Keratinocyte (primary cell): ENCODE data around the gene IKZF1. TPM values are rescaled to one million over a fixed set of nuclear protein-coding genes. Genes with fewer than 3 reads are reported as not detected.

Source experiments
- DNase-seq: peaks from one replicate; pipeline ENCODE4 v3.0.0-alpha.2; 2011; ENCODE audit warnings: low read depth, missing footprints, low spot score
- FAIRE-seq: peaks from 2 replicates; lab custom pipeline; 2011; peaks lifted over from hg19 to GRCh38; lab: Jason Lieb, UNC
- H2AFZ ChIP-seq: 2 replicates; pipeline ENCODE4 v1.6.0; 2012; ENCODE audit warnings: low read length, control low read depth, inconsistent platforms; ENCODE audit not compliant: control insufficient read depth
- H3K27ac ChIP-seq: 2 replicates; pipeline ENCODE4 v1.5.1; 2011; ENCODE audit warnings: low read length; ENCODE audit not compliant: control insufficient read depth, insufficient read depth
- H3K27me3 ChIP-seq: 3 replicates; pipeline ENCODE4 v1.6.0; 2011; ENCODE audit warnings: low read length; ENCODE audit not compliant: control insufficient read depth, insufficient read depth; ENCODE audit errors: extremely low read depth
- H3K36me3 ChIP-seq, 2 experiments: 2 replicates in 1 of 2; 3 replicates in 1 of 2; pipeline ENCODE4 v1.5.1; 2011; ENCODE audit warnings: low read length in 2 of 2, mild to moderate bottlenecking in 1 of 2; ENCODE audit not compliant: control insufficient read depth in 2 of 2, insufficient read depth in 2 of 2; ENCODE audit errors: extremely low read depth in 1 of 2
- H3K4me1 ChIP-seq: 3 replicates; pipeline ENCODE4 v1.5.1; 2011; ENCODE audit warnings: low read length; ENCODE audit not compliant: control insufficient read depth, insufficient read depth; ENCODE audit errors: extremely low read depth
- H3K4me2 ChIP-seq: 3 replicates; pipeline ENCODE4 v1.6.0; 2011; ENCODE audit warnings: low read depth, low read length; ENCODE audit not compliant: control insufficient read depth, insufficient read depth; ENCODE audit errors: extremely low read depth
- H3K4me3 ChIP-seq, 3 experiments: fragments of 200-600 bp in 1 of 3; sonication (generic) in 1 of 3; 2 replicates in 2 of 3; 3 replicates in 1 of 3; pipeline ENCODE4 v1.5.1; 2011 to 2016; ENCODE audit warnings: low read length in 3 of 3, mild to moderate bottlenecking in 3 of 3, control low read depth in 2 of 3, inconsistent platforms in 1 of 3, low read depth in 1 of 3, mixed read lengths in 1 of 3, mixed run types in 1 of 3, moderate library complexity in 1 of 3; ENCODE audit not compliant: control insufficient read depth in 2 of 3, insufficient read depth in 2 of 3; ENCODE audit errors: extremely low read depth in 1 of 3
- H3K79me2 ChIP-seq: 2 replicates; pipeline ENCODE4 v1.6.0; 2012; ENCODE audit warnings: low read length; ENCODE audit not compliant: control insufficient read depth, insufficient read depth
- H3K9ac ChIP-seq: 3 replicates; pipeline ENCODE4 v1.6.0; 2011; ENCODE audit warnings: low read length; ENCODE audit not compliant: control insufficient read depth, insufficient read depth; ENCODE audit errors: extremely low read depth
- H3K9me1 ChIP-seq: 3 replicates; pipeline ENCODE4 v1.6.0; 2011; ENCODE audit warnings: low read length; ENCODE audit not compliant: control insufficient read depth, insufficient read depth; ENCODE audit errors: extremely low read depth
- H3K9me3 ChIP-seq: 2 replicates; pipeline ENCODE4 v1.5.1; 2012; ENCODE audit warnings: low read depth, low read length; ENCODE audit not compliant: control insufficient read depth
- H4K20me1 ChIP-seq: 3 replicates; pipeline ENCODE4 v1.6.0; 2011; ENCODE audit warnings: low read length; ENCODE audit not compliant: control insufficient read depth, insufficient read depth; ENCODE audit errors: extremely low read depth
- CTCF ChIP-seq, 3 experiments: IDR thresholded peaks in 1 of 3; conservative IDR thresholded peaks in 1 of 3; optimal IDR thresholded peaks in 1 of 3; 2 replicates in 2 of 3; 3 replicates in 1 of 3; pipeline versions ENCODE3 to v1.5.1; 2011; ENCODE audit warnings: low read length in 3 of 3, mild to moderate bottlenecking in 3 of 3, moderate library complexity in 2 of 3, control low read depth in 1 of 3, inconsistent platforms in 1 of 3; ENCODE audit not compliant: insufficient read depth in 2 of 3; ENCODE audit errors: extremely low read depth in 1 of 3
- EZH2 ChIP-seq: IDR thresholded peaks from one replicate; pipeline ENCODE4 v1.6.1; 2012; ENCODE audit warnings: inconsistent platforms, mild to moderate bottlenecking, low read length, moderate library complexity
- dilution Hi-C: fragments of 300-500 bp; cut with MboI; formaldehyde crosslinking; loops from one replicate; pipeline ENCODE4 v1.7.0; 2020; ENCODE audit warnings: low sequenced_read_pairs; ENCODE audit not compliant: extremely low pct_ligation_motif_present
- polyA plus RNA-seq, 5 experiments: library from polyadenylated mRNA; depleted of rRNA in 3 of 5; stranded (reverse) in 3 of 5; stranded (forward) in 1 of 5; unstranded in 1 of 5; fragments of >200 nt; gene quantifications; 1 replicate in 1 of 5; 2 replicates in 3 of 5; 3 replicates in 1 of 5; pipeline versions ENCODE4 v1.2.1 to v1.2.3, GENCODE V29; 2011 to 2012; ENCODE audit warnings: missing spikeins in 2 of 5, low read depth in 1 of 5, low replicate concordance in 1 of 5

Gene IKZF1
- polyA plus RNA-seq, 1 donor (not counting 4 experiments of a cell fraction or from before 2014, with no cell fraction given) = not detected

GRCh38 chr7:50404392-50404791, 99.9 kb downstream of the IKZF1 start:
- H3K9ac ChIP-seq = no peak overlapping the region
- no peak overlapping the region for H3K4me3 ChIP-seq
- H4K20me1 ChIP-seq = no peaks in the 10 kb centered on the region
- no peak overlapping the region for H2AFZ ChIP-seq
- DNase-seq = no peak
- H3K27me3 ChIP-seq = peaks cover 22% of the 10 kb centered on the region
- H3K36me3 ChIP-seq = no peaks in the 10 kb centered on the region
- H3K9me1 ChIP-seq = no peaks in the 10 kb centered on the region
- no peaks in the 10 kb centered on the region for H3K79me2 ChIP-seq
- H3K4me1 ChIP-seq = peaks cover 6% of the 10 kb centered on the region
- FAIRE-seq = no peak
- H3K4me2 ChIP-seq = no peak overlapping the region
- H3K9me3 ChIP-seq = no peaks in the 10 kb centered on the region
- H3K27ac ChIP-seq = no peak overlapping the region
- dilution Hi-C loops = no loop called here
- TF ChIP-seq CTCF (optimal IDR thresholded peaks at IDR 0.05 in 1 of 3, IDR thresholded peaks at IDR 0.05 in 1 of 3, conservative IDR thresholded peaks at IDR 0.05 in 1 of 3; ENCODE audit: extremely low read depth in 1 of 3, insufficient read depth in 2 of 3, low read length in 3 of 3) (peak in 1 of 3 experiments; percentile 23), EZH2 (no peak)

GRCh38 chr7:50405221-50405620, 100.7 kb downstream of the IKZF1 start:
- peaks cover 13% of the 10 kb centered on the region for H3K27me3 ChIP-seq
- no peak overlapping the region for H2AFZ ChIP-seq
- no peaks in the 10 kb centered on the region for H3K79me2 ChIP-seq
- dilution Hi-C loops = no loop called here
- H3K9me1 ChIP-seq = no peaks in the 10 kb centered on the region
- FAIRE-seq = no peak
- no peak overlapping the region for H3K9ac ChIP-seq
- no peak for DNase-seq
- H3K36me3 ChIP-seq = no peaks in the 10 kb centered on the region
- H3K4me2 ChIP-seq = no peak overlapping the region
- H4K20me1 ChIP-seq = no peaks in the 10 kb centered on the region
- peaks cover 6% of the 10 kb centered on the region for H3K4me1 ChIP-seq
- H3K4me3 ChIP-seq = no peak overlapping the region
- no peaks in the 10 kb centered on the region for H3K9me3 ChIP-seq
- TF ChIP-seq CTCF (optimal IDR thresholded peaks at IDR 0.05 in 1 of 3, IDR thresholded peaks at IDR 0.05 in 1 of 3, conservative IDR thresholded peaks at IDR 0.05 in 1 of 3; ENCODE audit: extremely low read depth in 1 of 3, insufficient read depth in 2 of 3, low read length in 3 of 3) (no peak), EZH2 (no peak)
- H3K27ac ChIP-seq = no peak overlapping the region
